ENCODE data around the gene BUD31. TPM values are rescaled to one million over a fixed set of nuclear protein-coding genes. Genes with fewer than 3 reads are reported as not detected.

BUD31 gene
- total and polyA plus RNA-seq, 2 of the 13 experiments (the other 11 are each of a cell fraction or from before 2014, with no cell fraction given): 35.1 to 79.1 TPM

DNA sequence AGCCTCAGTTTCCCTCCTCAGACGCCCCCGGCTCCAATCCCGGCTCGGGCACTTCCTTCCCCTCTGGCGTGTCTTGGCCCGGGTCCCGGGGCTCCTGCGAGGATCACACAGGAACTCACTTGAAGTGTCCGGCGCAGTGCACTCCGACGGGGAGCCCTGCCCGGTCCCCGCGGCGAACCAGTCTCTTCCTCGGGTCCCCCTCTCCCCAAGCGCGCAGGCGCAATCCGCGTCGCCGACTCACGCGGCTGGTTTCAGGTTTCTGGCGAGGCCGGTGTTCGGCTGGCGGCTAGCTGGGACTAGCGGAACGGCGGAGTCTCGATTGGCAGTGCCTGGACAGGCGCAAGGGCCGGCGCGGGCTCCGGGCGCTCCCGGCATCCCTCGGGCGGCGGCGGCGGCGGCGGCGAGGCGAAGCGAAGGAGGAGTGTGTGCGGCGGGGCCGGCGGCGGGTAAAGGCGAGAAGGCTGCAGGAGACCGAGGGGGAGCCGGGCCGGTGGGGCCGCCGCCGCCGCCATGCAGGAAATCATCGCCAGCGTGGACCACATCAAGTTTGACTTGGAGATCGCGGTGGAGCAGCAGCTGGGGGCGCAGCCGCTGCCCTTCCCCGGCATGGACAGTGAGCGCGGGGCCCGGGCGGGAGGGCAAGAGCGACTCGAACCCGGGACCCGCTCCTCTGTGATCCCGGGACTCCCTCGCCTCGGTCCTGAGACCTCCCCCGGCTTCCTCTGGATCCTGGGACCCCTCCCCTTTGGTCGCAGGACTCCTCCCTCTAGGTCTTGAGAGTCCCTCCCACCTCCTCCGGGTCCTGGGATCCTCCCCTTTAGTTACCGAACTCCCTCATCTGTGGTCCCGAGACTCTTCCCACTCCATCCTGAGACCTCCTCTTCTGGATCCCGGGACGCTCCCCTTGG, 30.1 kb downstream of the BUD31 start, which contains the start of the genes CPSF4 and PTCD1:
Gene CPSF4, plus strand, starts transcription at position 371 of the 908 bp plus-strand sequence. Its CDS starts 140 bp downstream, at position 511.
Gene PTCD1, minus strand, starts transcription at position 226 of the 908 bp plus-strand sequence. CDS start 3,556 bp downstream, outside the sequence.
- Histone ChIP-seq H3K4me1 (ENCODE audit: insufficient read depth, low read length) (peaks cover 28% of the 10 kb centered on the region), H3K4me2 (ENCODE audit: low read depth, low read length) (peak within 1 kb of the TSS; percentile 94), H3K36me3 (replicated peaks in 1 of 2; ENCODE audit: control insufficient read depth in 1 of 2, insufficient read depth in 2 of 2, low read length in 2 of 2) (peaks cover 2 to 21% of the 10 kb centered on the region in 2 experiments; a peak in 3 of 5 replicates), H3K27me3 (ENCODE audit: control insufficient read depth in 1 of 2, insufficient read depth in 2 of 2, low read length in 2 of 2) (peaks cover 0 to 3% of the 10 kb centered on the region in 2 experiments; a peak in 1 of 5 replicates), H4K20me1 (ENCODE audit: insufficient read depth, low read length) (0 out of 2 replicates have a peak, but pooled peaks cover 6% of the 10 kb centered on the region), H3K9ac (ENCODE audit: insufficient read depth, low read depth, low read length) (peak within 1 kb of the TSS; percentile 93), H2AFZ (ENCODE audit: low read length) (no peak within 1 kb of the TSS), H3K4me3 (replicated peaks in 1 of 3; ENCODE audit: insufficient read depth in 1 of 3, low read depth in 2 of 3, low read length in 3 of 3) (peak within 1 kb of the TSS; percentile 79 to 100 (median 100)), H3K9me3 (ENCODE audit: low read length) (no peaks in the 10 kb centered on the region), H3K27ac (ENCODE audit: extremely low read length, insufficient read depth, low read length) (peak within 1 kb of the TSS; percentile 79), H3K79me2 (ENCODE audit: insufficient read depth, low read length) (peaks cover 33% of the 10 kb centered on the region)
- ATAC-seq (peak; percentile 96), DNase-seq (ENCODE audit: low spot score) (peak; percentile 90), FAIRE-seq (peak; percentile 80)
- intact Hi-C loops (cut with micrococcal nuclease; ENCODE audit: unreplicated experiment): no loop called here
- 3% methylated on average over 6 of the region's 89 CpGs for WGBS (ENCODE audit: low lambda C conversion rate)
- CTCF ChIA-PET (ENCODE audit: low intra/inter-chr PET ratio, low total read pairs): no interaction called here
- in situ Hi-C loops (cut with HindIII; ENCODE audit: extremely low pct_ligation_motif_present, low pct_unique_long_range_greater_than_20kb): no loop called here
- POLR2A ChIA-PET: interaction anchor here (1.0 to 2.3 kb wide), 10 partner anchors 9 to 255 kb away, joined by 3 to 16 read pairs (median 4); partner anchors contain the start of genes ATP5MF, BUD31, PDAP1 and ZNF394
- BruUV-seq (replicated peaks): TSS peak; percentile 65
- TF ChIP-seq ZBTB21 (CRISPR knock-in tag; IDR thresholded peaks at IDR 0.05): no peak
- no peak for TF ChIP-seq TCF12 (IDR thresholded peaks at IDR 0.05)
- TF ChIP-seq TCF12 (CRISPR knock-in tag; IDR thresholded peaks at IDR 0.05): peak; percentile 93
- TF ChIP-seq ZNF709 (CRISPR knock-in tag; IDR thresholded peaks at IDR 0.05): peak; percentile 95
- no peak for TF ChIP-seq SUZ12 (IDR thresholded peaks at IDR 0.05; ENCODE audit: low read depth, low read length)
- TF ChIP-seq, protein P1, sequence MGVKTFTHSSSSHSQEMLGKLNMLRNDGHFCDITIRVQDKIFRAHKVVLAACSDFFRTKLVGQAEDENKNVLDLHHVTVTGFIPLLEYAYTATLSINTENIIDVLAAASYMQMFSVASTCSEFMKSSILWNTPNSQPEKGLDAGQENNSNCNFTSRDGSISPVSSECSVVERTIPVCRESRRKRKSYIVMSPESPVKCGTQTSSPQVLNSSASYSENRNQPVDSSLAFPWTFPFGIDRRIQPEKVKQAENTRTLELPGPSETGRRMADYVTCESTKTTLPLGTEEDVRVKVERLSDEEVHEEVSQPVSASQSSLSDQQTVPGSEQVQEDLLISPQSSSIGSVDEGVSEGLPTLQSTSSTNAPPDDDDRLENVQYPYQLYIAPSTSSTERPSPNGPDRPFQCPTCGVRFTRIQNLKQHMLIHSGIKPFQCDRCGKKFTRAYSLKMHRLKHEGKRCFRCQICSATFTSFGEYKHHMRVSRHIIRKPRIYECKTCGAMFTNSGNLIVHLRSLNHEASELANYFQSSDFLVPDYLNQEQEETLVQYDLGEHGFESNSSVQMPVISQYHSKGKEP (CRISPR knock-in tag; IDR thresholded peaks at IDR 0.05): 0 out of 2 replicates have a peak, but pooled peaks have one; percentile 48
- TF ChIP-seq ARNT (IDR thresholded peaks at IDR 0.05): no peak
- peak; percentile 68 for TF ChIP-seq CBFB (CRISPR knock-in tag; IDR thresholded peaks at IDR 0.05)
- peak; percentile 95 for TF ChIP-seq TARDBP (CRISPR knock-in tag; IDR thresholded peaks at IDR 0.05)
- no peak for TF ChIP-seq ZNF33B (CRISPR knock-in tag; IDR thresholded peaks at IDR 0.05)
- TF ChIP-seq ZNF614 (CRISPR knock-in tag; IDR thresholded peaks at IDR 0.05; ENCODE audit: borderline replicate concordance): peak; percentile 90; the same call in 1 of the 2 replicates
- TF ChIP-seq HNRNPUL1 (IDR thresholded peaks at IDR 0.05; ENCODE audit: low read depth, low read length): peak; percentile 58; the same call in 1 of the 2 replicates
- TF ChIP-seq POLR2AphosphoS2 (IDR thresholded peaks at IDR 0.05; ENCODE audit: low read depth, low read length): peak; percentile 97
- TF ChIP-seq, protein P2, sequence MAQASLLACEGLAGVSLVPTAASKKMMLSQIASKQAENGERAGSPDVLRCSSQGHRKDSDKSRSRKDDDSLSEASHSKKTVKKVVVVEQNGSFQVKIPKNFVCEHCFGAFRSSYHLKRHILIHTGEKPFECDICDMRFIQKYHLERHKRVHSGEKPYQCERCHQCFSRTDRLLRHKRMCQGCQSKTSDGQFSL (CRISPR knock-in tag; IDR thresholded peaks at IDR 0.05): no peak; the same call in none of the 2 replicates
- TF ChIP-seq, protein P3, sequence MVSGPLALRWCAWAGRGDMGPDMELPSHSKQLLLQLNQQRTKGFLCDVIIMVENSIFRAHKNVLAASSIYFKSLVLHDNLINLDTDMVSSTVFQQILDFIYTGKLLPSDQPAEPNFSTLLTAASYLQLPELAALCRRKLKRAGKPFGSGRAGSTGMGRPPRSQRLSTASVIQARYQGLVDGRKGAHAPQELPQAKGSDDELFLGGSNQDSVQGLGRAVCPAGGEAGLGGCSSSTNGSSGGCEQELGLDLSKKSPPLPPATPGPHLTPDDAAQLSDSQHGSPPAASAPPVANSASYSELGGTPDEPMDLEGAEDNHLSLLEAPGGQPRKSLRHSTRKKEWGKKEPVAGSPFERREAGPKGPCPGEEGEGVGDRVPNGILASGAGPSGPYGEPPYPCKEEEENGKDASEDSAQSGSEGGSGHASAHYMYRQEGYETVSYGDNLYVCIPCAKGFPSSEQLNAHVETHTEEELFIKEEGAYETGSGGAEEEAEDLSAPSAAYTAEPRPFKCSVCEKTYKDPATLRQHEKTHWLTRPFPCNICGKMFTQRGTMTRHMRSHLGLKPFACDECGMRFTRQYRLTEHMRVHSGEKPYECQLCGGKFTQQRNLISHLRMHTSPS (CRISPR knock-in tag; IDR thresholded peaks at IDR 0.05; ENCODE audit: low read depth): 0 out of 2 replicates have a peak, but pooled peaks have one; percentile 34
- TF ChIP-seq CHD2 (IDR thresholded peaks at IDR 0.05; ENCODE audit: low read depth, low read length): no peak
- TF ChIP-seq, protein P4, sequence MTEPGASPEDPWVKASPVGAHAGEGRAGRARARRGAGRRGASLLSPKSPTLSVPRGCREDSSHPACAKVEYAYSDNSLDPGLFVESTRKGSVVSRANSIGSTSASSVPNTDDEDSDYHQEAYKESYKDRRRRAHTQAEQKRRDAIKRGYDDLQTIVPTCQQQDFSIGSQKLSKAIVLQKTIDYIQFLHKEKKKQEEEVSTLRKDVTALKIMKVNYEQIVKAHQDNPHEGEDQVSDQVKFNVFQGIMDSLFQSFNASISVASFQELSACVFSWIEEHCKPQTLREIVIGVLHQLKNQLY (CRISPR knock-in tag; IDR thresholded peaks at IDR 0.05): peak; percentile 57; the same call in 1 of the 2 replicates
- TF ChIP-seq AHR (CRISPR knock-in tag; IDR thresholded peaks at IDR 0.05): 0 out of 2 replicates have a peak, but pooled peaks have one; percentile 68
- TF ChIP-seq SRSF9 (IDR thresholded peaks at IDR 0.05; ENCODE audit: borderline replicate concordance, insufficient read depth, low read depth, low read length, poor library complexity, severe bottlenecking): no peak
- peak; percentile 92 for TF ChIP-seq ZSCAN31 (CRISPR knock-in tag; IDR thresholded peaks at IDR 0.05; ENCODE audit: low read depth)

Data from HepG2 (cell line).